ENCODE data around the gene PSKH1. TPM values are rescaled to one million over a fixed set of nuclear protein-coding genes. Genes with fewer than 3 reads are reported as not detected.

PSKH1 gene
- total and polyA plus RNA-seq, 9 of the 15 experiments (the other 6 are each of a cell fraction or from before 2014, with no cell fraction given), result 0.96 to 20.9 (median 9.4) TPM

DNA sequence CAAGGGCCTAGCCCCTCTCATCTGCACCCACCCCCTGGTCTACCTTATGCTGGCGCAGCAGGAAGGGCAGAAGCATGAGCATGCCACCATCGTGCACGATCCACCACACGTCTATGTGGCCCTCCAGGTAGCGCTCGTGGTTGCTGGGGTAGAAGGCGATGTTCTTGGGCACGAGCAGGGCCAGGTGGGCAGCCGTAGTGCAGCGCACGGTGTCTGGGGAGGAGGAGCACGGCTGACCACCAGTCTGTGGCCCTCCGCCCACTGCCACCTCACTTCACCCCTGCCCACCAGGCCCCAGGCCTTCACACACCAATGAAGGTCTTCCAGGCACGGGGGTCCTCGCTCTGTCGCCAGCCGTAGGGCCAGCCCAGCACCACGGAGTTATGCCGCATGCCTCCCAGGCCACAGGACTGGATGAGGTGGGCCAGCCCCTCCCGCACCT lies 53.1 kb downstream of the PSKH1 start:
- POLR2A ChIA-PET, result interaction anchor here (0.7 to 1.3 kb wide), 4 partner anchors 9 to 53 kb away, joined by 3 to 7 read pairs (median 3); partner anchors contain the start of genes DPEP2 and PSMB10
- DNase-seq (ENCODE audit: extremely low read depth in 1 of 4, low spot score in 3 of 4), result no peak
- intact Hi-C loops (cut with micrococcal nuclease), result no loop called here
- Histone ChIP-seq H2AFZ (ENCODE audit: low read depth, low read length) (no peak overlapping the region), H3K36me3 (ENCODE audit: control insufficient read depth, insufficient read depth, low read length) (peaks cover 92% of the 10 kb centered on the region; the same call in 2 of the 3 replicates), H4K20me1 (replicated peaks; ENCODE audit: control insufficient read depth, insufficient read depth, low read length) (peaks cover 16% of the 10 kb centered on the region; the same call in 1 of the 2 replicates), H3K79me2 (ENCODE audit: control insufficient read depth, insufficient read depth, low read length) (no peaks in the 10 kb centered on the region), H3K27me3 (ENCODE audit: control insufficient read depth in 2 of 2, insufficient read depth in 2 of 2, low read length in 2 of 2) (no peaks in the 10 kb centered on the region), H3K9me3 (replicated peaks; ENCODE audit: control insufficient read depth, insufficient read depth, low read depth, low read length) (no peaks in the 10 kb centered on the region; the same call in 1 of the 2 replicates), H3K27ac (ENCODE audit: extremely low read depth, low read depth, low read length) (no peak overlapping the region), H3K9me1 (ENCODE audit: control insufficient read depth, insufficient read depth, low read length) (no peaks in the 10 kb centered on the region), H3K9ac (ENCODE audit: insufficient read depth in 1 of 2, low read depth in 2 of 2, low read length in 2 of 2) (no peak overlapping the region; a peak in 1 of 4 replicates), H3K4me3 (no peak overlapping the region), H3K4me2 (ENCODE audit: insufficient read depth, low read length) (no peak overlapping the region), H3K4me1 (replicated peaks in 1 of 2; ENCODE audit: control insufficient read depth in 2 of 2, insufficient read depth in 2 of 2, low read length in 2 of 2) (peaks cover 7 to 66% of the 10 kb centered on the region in 2 experiments; a peak in 3 of 5 replicates)
- CTCF ChIA-PET (ENCODE audit: low intra/inter-chr PET ratio), result no interaction called here
- TF ChIP-seq, protein P1, sequence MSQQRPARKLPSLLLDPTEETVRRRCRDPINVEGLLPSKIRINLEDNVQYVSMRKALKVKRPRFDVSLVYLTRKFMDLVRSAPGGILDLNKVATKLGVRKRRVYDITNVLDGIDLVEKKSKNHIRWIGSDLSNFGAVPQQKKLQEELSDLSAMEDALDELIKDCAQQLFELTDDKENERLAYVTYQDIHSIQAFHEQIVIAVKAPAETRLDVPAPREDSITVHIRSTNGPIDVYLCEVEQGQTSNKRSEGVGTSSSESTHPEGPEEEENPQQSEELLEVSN (IDR thresholded peaks at IDR 0.05; ENCODE audit: borderline replicate concordance in 1 of 2, extremely low read depth in 1 of 2, insufficient read depth in 1 of 2, insufficient read length in 1 of 2, low read depth in 1 of 2, low read length in 1 of 2, poor library complexity in 1 of 2, severe bottlenecking in 1 of 2), result no peak
- TF ChIP-seq POLR2G (IDR thresholded peaks at IDR 0.05; ENCODE audit: low read depth, low read length), result peak; percentile 49; the same call in 1 of the 2 replicates
- in situ Hi-C loops (cut with MboI), result no loop called here
- BruUV-seq (replicated peaks), result no TSS peak
- ATAC-seq, result no peak
- WGBS (ENCODE audit: insufficient coverage, low coverage, missing lambda C conversion rate), result 95% methylated on average over 17 of the region's 20 CpGs
- FAIRE-seq, result no peak
